Kidney epithelial cell (primary cell): ENCODE results near the gene RPRM. TPM values are rescaled to one million over a fixed set of nuclear protein-coding genes. Genes with fewer than 3 reads are reported as not detected.
"Not testable (repeated sequence)": the region's sequence is repeated elsewhere in the genome, so short reads cannot be mapped to it uniquely, and the experiment has no call there.

Source experiments
- DNase-seq: peaks from one replicate; pipeline ENCODE4 v3.0.0-alpha.2; 2010; ENCODE audit warnings: low read depth
- H3K27me3 ChIP-seq: 2 replicates; pipeline ENCODE4 v1.6.0; 2011; ENCODE audit warnings: low read length; ENCODE audit not compliant: control insufficient read depth, insufficient read depth
- H3K36me3 ChIP-seq: 2 replicates; pipeline ENCODE4 v1.5.1; 2011; ENCODE audit warnings: low read length; ENCODE audit not compliant: control insufficient read depth, insufficient read depth
- H3K4me3 ChIP-seq: 2 replicates; pipeline ENCODE4 v1.5.1; 2011; ENCODE audit warnings: low read depth, mild to moderate bottlenecking, control low read depth, low read length
- total RNA-seq: library from RNA; depleted of rRNA; stranded (reverse); fragments of >200 nt; gene quantifications from 2 replicates; pipeline ENCODE4 v1.2.3, GENCODE V29; 2015
- TF ChIP-seq, protein P1 (sequence below): IDR thresholded peaks from 2 replicates; pipeline ENCODE4 v1.5.1; 2011; ENCODE audit warnings: mild to moderate bottlenecking, moderate library complexity, low read length, control low read depth, inconsistent platforms; ENCODE audit not compliant: insufficient read depth, poor library complexity, severe bottlenecking

Gene RPRM
- total RNA-seq, 1 donor from 2014 or later, result 2.1 TPM

DNA sequence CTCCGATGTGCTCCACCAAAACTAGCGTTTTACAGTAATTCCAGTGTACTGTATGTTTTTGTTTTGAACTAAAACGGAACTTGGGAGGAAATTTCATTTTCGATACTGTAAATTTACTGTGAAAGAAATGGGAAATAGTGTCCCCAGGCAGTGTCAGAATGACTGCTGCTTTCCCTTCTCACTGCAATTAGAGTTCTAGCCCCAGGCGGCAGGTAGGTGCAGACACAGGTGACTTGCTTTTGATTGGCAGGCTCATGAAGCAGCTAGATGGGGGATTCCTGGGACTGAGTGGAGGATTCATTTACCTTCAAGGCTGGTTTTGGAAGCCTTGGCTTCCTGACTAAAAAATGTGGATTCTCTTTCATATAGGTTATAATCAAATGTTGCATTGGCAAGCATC lies 27.0 kb downstream of the RPRM start:
- H3K27me3 ChIP-seq, result no peaks in the 10 kb centered on the region
- TF ChIP-seq, protein P1, sequence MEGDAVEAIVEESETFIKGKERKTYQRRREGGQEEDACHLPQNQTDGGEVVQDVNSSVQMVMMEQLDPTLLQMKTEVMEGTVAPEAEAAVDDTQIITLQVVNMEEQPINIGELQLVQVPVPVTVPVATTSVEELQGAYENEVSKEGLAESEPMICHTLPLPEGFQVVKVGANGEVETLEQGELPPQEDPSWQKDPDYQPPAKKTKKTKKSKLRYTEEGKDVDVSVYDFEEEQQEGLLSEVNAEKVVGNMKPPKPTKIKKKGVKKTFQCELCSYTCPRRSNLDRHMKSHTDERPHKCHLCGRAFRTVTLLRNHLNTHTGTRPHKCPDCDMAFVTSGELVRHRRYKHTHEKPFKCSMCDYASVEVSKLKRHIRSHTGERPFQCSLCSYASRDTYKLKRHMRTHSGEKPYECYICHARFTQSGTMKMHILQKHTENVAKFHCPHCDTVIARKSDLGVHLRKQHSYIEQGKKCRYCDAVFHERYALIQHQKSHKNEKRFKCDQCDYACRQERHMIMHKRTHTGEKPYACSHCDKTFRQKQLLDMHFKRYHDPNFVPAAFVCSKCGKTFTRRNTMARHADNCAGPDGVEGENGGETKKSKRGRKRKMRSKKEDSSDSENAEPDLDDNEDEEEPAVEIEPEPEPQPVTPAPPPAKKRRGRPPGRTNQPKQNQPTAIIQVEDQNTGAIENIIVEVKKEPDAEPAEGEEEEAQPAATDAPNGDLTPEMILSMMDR, result no peak
- no peaks in the 10 kb centered on the region for H3K36me3 ChIP-seq
- no peak for DNase-seq
- H3K4me3 ChIP-seq, result no peak overlapping the region

DNA sequence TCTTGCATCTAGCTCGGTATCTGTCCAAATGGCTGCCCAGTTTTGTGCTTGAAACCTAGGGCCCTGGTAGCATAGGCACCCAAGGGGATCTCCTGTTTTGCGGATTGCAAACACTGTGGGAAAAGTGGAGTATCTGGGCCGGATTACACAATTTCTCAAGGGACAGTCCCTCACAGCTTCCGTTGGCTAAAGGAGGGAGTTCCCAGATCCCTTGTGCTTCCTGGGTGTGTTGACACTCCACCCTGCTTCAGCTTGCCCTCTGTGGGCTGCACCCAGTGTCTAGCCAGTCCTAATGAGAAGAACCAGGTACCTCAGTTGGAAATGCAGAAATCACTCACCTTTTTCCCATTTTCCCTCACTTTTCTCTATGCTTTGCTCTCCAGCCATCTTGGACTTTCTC lies 35.5 kb downstream of the RPRM start:
- Histone ChIP-seq H3K4me3 (no peak overlapping the region), H3K27me3 (no peaks in the 10 kb centered on the region), H3K36me3 (no peaks in the 10 kb centered on the region)
- DNase-seq, result no peak
- TF ChIP-seq, protein P1, result no peak

DNA sequence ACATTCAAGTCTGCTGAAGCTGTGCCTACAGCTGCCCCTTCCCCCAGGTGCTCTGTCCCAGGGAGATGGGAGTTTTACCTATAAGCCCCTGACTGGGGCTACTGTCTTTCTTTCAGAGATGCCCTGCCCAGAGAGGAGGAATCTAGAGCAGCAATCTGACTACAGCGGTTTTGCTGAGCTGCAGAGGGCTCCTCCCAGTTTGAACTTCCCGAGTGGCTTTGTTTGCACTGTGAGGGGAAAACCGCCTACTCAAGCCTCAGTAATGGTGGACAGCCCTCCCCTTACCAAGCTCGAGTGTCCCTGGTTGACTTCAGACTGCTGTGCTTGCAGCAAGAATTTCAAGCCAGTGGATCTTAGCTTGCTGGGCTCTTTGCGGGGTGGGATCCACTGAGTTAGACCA lies 35.9 kb downstream of the RPRM start:
- DNase-seq, H3K36me3 ChIP-seq, H3K27me3 ChIP-seq, H3K4me3 ChIP-seq: not testable (repeated sequence)

DNA sequence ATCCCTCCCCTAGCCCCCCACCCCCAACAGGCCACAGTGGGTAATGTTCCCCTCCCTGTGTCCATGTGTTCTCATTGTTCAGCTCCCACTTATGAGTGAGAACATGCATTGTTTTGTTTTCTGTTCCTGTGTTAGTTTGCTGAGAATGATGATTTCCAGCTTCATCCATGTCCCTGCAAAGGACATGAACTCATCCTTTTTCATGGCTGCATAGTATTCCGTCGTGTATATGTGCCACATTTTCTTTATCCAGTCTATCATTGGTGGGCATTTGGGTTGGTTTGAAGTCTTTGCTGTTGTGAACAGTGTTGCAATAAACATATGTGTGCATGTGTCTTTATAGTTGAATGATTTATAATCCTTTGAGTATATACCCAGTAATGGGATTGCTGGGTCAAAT lies 38.5 kb downstream of the RPRM start:
- DNase-seq, result not testable (repeated sequence)

DNA sequence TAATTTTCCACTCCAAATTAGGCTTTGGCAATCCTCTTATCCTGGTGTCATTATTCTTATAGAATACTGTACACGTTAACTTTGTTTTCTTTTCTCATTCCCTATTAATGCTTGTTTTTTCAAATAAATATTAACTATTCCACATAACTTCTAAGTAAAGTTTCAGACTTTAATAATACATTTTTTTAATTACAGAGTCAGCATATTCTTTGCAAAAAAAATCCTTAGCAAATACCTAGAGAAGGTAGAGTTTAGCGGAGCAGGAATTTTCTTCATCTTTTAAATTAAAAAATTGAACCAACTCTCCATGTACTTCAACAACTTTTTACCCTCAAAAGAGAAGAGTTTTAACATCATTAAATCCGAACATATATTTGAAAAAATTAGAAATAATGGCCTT lies 45.2 kb downstream of the RPRM start:
- TF ChIP-seq, protein P1, result no peak
- no peaks in the 10 kb centered on the region for H3K36me3 ChIP-seq
- no peak for DNase-seq

More for the DNA sequence above, 38.5 kb downstream of the RPRM start:
- not testable (repeated sequence) for H3K27me3 ChIP-seq, H3K36me3 ChIP-seq, H3K4me3 ChIP-seq

DNA sequence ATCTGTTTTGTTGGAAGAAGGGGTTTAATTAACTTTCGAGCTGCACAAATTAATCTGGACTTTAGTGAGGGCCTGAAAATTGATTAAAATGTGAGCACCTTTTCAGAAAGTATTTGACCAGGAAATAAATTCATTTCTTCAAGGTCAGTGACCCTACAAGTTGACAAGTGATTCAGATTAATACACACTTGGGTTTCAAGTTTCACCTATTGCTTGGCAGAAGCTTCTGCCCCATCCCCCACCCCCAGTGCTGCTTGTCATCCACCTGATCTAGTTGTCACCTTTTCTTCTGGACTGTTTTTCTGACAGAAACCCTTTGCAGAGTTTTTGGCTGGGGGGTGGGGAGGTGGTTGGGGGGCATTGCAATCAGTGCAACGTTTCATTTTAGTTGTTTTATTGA lies 46.2 kb downstream of the RPRM start:
- H3K4me3 ChIP-seq, result no peak overlapping the region
- no peaks in the 10 kb centered on the region for H3K27me3 ChIP-seq
- no peak for DNase-seq
- H3K36me3 ChIP-seq, result no peaks in the 10 kb centered on the region
- TF ChIP-seq, protein P1, result no peak

More for the DNA sequence above, 45.2 kb downstream of the RPRM start:
- Histone ChIP-seq H3K4me3 (no peak overlapping the region), H3K27me3 (no peaks in the 10 kb centered on the region)

DNA sequence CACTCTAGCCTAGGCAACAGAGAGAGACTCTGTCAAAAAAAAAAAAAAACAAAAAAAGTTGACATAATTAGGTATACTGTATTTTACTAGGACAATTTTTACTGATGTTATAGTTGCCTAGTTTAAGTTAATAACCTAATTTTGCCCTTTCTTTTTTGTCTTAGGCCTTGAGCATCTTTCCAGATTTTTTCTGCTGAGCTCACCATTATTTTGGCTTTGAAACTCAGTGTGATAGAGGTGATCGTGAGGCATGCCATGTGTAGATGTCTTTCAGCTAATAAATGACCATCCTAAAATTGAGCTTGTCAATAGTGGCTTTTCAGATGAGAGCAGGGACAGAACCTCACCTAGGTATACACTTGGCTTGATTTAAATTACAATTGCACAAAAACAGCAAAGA lies 47.4 kb downstream of the RPRM start:
- TF ChIP-seq, protein P1, result no peak

More for the DNA sequence above, 47.4 kb downstream of the RPRM start:
- no peak for DNase-seq
- H3K36me3 ChIP-seq, result no peaks in the 10 kb centered on the region
- no peak overlapping the region for H3K4me3 ChIP-seq
- H3K27me3 ChIP-seq, result no peaks in the 10 kb centered on the region
